GM11168 (cell line): Measurements from ENCODE around the gene CCDC60.

Source experiments
- in situ Hi-C: fragments of 300-500 bp; cut with MboI; formaldehyde crosslinking; loops from one replicate; pipeline ENCODE4 v1.12.0; 2022; ENCODE audit warnings: low sequenced_read_pairs; ENCODE audit not compliant: unreplicated experiment

Gene CCDC60

DNA sequence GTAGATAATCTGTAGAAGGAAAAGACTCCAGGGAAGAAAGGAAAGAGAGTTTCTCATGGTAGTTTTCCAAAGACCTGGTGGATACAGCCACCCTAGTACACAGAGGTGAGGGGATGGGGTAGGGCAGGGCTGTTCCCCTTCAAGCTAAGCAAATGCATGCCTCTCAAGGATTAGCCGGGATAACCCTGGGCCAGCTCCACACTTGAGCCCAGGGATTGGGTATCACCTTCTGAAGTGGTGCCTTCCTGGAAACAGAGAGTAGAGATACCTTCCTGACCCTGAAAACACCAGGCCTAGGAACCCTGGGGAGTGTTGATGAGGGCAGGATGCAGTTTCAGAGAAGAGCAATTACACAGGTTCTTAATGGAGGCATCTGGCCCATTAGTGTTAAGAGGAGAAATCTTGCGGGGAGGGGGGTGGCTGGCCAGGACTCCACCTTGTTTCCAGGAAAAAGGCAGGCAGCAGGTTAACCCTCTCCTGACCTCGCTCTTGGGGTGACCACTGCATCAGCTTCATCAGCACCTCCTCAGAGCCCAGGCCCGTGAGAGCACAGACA lies 152.1 kb downstream of the CCDC60 start:
- in situ Hi-C loops = no loop called here

- in situ Hi-C loops = no loop called here
Measured at GRCh38 chr12:119491814-119492213, 157.3 kb downstream of the CCDC60 start.

DNA sequence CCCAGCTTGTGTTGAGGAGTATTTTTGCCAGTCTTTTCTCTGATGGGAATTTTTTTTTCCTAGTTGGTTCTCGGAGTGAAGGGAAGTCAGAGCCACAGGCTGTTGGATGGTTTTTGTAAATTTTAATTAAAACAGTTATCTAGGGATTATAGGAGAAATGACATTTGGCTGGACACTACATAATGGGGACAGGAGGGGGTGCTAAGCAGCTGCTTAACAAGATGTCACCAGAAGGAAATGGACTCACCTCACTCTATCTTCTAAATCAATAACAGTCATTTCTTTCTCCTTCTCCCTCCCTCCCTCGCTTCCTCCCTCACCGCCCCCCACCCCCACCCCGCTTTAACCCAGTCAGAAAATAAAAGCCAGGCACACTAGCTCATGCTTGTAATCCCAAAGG lies 165.7 kb downstream of the CCDC60 start:
- in situ Hi-C loops = no loop called here

DNA sequence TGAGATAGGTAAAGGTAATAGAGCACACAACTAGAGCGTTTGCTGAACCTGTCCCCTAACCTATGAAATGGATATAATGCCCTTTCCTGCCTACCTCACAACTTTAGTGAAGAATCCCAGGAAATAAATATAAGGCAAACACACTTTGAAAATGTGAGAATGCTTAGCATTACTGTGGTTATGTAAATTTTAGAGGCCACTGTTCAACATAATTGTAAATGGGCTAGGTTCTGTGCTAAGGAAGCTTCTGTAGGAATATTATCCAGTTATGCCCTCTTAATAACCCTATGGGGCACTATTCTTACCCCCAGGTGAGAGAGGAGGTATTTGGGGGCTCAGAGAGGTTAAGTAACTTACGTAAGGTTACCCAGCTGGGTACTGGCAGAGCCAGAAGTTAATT lies 166.5 kb downstream of the CCDC60 start:
- in situ Hi-C loops = no loop called here

- in situ Hi-C loops = no loop called here
Measured at GRCh38 chr12:119505001-119505400, 170.5 kb downstream of the CCDC60 start.

DNA sequence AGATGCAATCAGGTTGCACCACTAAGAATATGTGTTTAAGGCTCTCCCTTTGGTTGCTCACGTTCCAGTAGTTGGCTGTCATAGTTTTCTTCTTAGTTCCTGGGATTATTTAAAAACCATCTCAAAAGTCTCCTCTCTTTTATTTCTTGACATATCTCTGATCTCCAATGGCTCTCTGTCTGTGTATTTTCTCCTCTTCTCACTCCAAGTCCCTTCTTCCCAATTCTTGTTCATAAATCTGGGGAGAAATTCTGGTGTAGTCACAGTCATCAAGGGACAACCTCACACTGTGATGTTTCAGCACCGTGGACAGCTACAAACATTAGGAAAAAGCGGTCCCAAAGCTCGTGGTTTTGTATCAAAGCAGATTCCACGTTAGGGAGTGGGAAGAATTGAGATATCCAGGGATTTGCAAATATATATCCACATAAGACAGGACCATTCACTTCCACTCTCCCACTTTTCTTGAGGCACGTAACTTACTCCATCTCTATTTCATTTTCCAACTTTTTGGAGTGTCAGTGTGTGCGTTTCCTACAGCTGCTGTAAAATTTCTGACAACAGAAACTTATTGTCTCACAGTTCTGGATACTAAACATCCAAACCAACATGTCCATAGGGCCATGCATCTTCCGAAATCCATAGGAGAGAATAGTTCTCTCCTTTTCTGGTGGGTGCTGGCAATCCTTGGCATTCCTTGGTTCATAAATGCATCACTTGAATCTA lies 178.4 kb downstream of the CCDC60 start:
- in situ Hi-C loops = no loop called here

- in situ Hi-C loops = no loop called here
Measured at GRCh38 chr12:119528241-119528640, 193.7 kb downstream of the CCDC60 start.

GRCh38 chr12:119540476-119540875 lies 205.9 kb downstream of the CCDC60 start:
- in situ Hi-C loops = no loop called here

DNA sequence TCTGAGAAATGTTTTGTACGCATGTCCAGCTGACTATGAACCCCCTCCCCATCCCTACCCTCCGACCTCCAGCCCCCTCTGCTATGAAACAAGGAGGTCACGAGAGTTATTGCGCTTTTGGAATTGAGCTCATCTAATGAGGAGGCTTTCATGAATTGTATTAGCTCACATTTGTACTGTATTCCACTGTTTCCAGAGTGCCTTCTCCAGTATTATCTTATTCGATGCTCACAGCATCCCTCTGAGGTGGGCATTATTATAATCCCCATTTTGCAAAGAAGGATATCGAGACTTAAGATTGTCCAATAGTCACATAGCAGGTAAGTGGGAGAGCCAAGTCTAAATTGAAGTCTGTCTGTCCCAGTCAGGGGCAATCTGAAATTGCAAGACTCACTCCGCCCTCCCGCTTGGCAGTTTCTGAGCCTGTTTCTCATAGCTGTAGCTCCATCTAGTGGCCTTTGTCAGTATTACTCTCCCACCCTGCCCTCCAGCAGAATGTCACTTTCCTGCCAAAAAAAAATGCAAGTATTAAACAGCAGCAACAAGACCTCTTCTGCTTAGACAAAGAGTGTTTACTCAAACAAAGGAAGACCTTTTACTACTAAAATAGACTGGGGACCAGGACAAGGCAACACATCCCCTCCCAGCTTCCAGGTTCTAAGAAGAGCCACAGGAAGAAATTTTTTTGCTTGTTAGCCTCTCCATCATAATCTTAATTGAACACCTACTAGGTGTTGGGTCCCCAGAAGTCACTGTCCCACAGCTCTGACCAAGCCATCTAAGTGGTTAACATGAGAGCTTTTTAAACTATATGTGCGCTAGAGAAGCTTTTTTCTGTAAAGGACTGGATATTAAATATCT lies 210.5 kb downstream of the CCDC60 start:
- in situ Hi-C loops = no loop called here

GRCh38 chr12:119546340-119546739 lies 211.8 kb downstream of the CCDC60 start:
- in situ Hi-C loops = no loop called here

GRCh38 chr12:119547001-119547400 lies 212.5 kb downstream of the CCDC60 start:
- in situ Hi-C loops = no loop called here

GRCh38 chr12:119556854-119557253 lies 222.3 kb downstream of the CCDC60 start:
- in situ Hi-C loops = no loop called here

GRCh38 chr12:119565404-119565803 lies 230.9 kb downstream of the CCDC60 start:
- in situ Hi-C loops = no loop called here

DNA sequence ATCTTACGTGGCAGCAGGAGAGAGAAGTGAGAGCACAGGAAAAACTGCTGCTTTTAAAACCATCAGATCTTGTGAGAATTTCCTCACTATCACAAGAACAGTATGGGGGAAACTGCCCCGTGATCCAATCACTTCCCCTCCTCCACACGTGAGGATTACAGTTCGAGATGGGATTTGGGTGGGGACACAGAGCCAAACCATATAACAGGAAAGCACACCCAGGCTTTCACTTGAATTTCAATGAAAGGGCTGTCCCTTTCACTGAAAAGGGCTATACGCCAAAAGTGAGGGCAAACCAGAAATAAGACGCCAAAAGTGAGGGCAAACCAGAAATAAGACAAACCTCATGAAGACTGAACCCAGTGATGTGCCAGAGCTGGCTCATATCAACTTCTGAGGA lies 236.2 kb downstream of the CCDC60 start:
- in situ Hi-C loops = no loop called here

GRCh38 chr12:119573086-119573485 lies 238.6 kb downstream of the CCDC60 start:
- in situ Hi-C loops = no loop called here

GRCh38 chr12:119574255-119574654 lies 239.7 kb downstream of the CCDC60 start:
- in situ Hi-C loops = no loop called here

- in situ Hi-C loops = no loop called here
Measured at GRCh38 chr12:119576118-119576810, 241.7 kb downstream of the CCDC60 start.

- in situ Hi-C loops = no loop called here
Measured at GRCh38 chr12:119576915-119577314, 242.4 kb downstream of the CCDC60 start.

- in situ Hi-C loops = no loop called here
Measured at GRCh38 chr12:119578112-119578511, 243.6 kb downstream of the CCDC60 start.

GRCh38 chr12:119589097-119589496 lies 254.6 kb downstream of the CCDC60 start:
- in situ Hi-C loops = no loop called here

DNA sequence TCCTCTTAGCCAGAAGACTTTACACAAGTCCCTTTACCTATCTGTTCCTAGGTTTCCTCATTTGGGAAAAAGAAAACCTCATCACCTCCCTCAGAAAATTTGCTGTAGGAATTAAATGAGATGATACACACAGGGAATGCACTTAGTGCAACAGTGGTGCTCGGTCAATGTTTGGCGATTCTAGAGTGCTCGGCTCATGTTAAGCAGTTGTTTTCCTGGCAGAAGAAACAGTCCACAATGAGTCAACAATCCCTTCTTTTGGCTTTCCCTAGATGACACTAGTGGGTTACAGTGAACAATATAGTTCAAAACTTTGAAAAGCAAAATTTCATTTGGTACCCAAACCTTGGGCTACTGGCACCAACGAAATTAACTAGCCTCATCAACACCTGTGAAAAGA lies 255.1 kb downstream of the CCDC60 start:
- in situ Hi-C loops = no loop called here
